Measurements from ENCODE around the gene FAAP20.

Gene FAAP20

DNA sequence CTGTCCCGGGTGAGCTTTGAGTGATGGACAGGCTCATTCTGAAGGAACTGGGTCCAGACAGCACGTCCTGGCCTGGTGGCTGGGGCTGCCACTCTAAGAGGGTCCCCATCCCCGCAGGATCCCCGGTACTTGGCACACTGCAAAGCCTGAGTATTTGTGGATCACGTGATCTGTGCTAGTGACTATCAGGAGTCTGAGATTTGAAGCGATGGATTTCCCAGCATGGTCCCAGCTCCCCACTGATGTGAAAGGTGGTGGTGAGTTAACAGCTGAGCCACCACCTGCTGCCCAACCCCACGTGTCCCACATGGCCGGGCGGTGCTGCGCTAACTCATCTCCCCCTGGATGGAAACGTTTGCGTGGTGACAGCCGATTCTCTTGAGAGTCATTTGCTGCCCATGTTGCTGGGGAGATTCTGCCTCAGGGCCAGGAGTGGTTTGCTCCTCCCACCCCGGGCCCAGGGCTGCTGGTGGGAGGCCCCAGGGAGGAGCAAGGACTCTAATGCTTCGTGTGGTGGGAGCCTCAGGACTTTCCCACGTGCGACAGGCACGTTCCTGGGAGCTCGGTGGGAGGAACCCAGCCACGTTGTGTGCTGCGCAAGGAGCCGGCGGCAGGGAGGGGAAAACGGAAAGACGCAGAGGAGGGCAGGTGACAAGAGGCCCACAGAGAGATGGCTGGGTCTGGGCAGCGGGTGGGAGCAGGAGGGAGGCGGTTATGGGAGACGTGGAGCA lies 15.1 kb downstream of the FAAP20 start:
- TF ChIP-seq, protein P1, sequence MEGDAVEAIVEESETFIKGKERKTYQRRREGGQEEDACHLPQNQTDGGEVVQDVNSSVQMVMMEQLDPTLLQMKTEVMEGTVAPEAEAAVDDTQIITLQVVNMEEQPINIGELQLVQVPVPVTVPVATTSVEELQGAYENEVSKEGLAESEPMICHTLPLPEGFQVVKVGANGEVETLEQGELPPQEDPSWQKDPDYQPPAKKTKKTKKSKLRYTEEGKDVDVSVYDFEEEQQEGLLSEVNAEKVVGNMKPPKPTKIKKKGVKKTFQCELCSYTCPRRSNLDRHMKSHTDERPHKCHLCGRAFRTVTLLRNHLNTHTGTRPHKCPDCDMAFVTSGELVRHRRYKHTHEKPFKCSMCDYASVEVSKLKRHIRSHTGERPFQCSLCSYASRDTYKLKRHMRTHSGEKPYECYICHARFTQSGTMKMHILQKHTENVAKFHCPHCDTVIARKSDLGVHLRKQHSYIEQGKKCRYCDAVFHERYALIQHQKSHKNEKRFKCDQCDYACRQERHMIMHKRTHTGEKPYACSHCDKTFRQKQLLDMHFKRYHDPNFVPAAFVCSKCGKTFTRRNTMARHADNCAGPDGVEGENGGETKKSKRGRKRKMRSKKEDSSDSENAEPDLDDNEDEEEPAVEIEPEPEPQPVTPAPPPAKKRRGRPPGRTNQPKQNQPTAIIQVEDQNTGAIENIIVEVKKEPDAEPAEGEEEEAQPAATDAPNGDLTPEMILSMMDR (conservative IDR thresholded peaks at IDR 0.05; ENCODE audit: low read depth, low read length) = no peak
- no peak overlapping the region for H3K4me3 ChIP-seq (ENCODE audit: low read depth, low read length)
- DNase-seq (ENCODE audit: low read depth) = peak; percentile 14

DNA sequence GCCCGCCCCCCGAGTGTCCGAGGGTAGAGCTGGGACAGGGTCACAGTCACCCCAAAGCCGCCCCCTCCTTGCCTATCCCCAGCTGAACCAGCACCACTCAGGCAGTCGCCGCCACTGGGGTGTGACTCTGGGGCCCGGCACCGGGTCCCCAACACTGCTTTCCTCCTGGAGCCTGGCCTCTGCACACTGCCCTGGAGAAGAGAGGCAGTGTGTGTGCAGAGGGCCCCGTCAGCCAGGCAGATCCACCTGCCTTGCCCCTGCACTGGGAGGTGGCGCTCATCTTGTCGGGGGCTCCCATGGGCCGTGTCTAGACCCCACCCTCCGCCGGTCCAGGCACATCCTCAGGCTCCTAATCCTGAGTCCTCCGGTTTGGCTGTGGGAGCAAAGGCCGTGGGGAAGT lies 15.7 kb downstream of the FAAP20 start:
- no peak overlapping the region for H3K4me3 ChIP-seq (ENCODE audit: low read depth, low read length)
- no peak for DNase-seq (ENCODE audit: low read depth)
- TF ChIP-seq, protein P1 (conservative IDR thresholded peaks at IDR 0.05; ENCODE audit: low read depth, low read length) = no peak

DNA sequence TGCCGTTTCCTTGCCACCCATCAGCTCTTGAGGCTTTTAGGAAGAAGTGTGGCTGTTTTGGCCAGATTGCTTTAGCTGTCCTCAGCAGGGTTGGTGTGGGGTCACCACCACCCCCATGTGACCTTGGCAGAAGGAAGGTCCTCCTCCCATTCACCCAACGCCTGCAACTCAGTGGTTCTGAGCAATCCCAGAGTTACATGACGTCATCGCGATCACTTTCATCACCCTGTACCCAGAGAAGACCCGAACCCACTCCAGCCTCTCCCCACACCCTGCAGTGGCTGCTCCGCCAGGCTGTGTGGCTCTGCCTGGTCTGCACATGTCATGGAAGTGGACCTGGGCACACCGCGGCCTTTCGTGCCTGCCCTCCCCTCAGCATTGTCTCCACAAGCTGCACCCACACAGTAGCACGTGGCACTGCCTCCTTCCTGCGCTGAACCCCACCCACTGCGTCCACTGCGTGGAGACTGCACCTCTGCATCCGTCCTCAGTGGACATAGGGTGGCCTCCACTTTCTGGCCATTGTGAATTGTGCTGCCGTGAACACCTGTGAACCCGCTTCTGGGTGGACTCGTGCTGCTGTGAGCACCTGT lies 16.5 kb downstream of the FAAP20 start:
- H3K4me3 ChIP-seq (ENCODE audit: low read depth, low read length) = no peak overlapping the region
- no peak for DNase-seq (ENCODE audit: low read depth)
- TF ChIP-seq, protein P1 (conservative IDR thresholded peaks at IDR 0.05; ENCODE audit: low read depth, low read length) = no peak

DNA sequence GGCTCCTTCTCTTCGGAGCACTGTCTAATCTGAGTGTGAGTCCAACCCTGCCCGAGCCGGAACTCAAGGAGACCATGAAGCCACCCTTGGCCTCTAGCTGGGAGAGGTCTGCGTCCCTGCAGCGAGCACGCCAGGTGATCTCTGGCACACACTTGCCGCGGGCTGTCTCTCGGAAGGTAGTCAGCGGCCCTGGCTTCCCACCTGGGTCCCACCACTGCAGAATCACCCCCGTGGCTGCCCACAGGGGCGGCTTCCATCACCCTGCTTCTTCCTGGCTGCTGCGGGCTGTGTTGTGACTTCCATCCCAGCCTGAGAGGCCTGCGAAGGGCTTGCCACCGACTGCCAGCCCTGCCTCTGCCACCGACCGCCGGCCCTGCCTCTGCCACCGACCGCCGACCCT lies 17.0 kb downstream of the FAAP20 start:
- no peak for DNase-seq (ENCODE audit: low read depth)
- TF ChIP-seq, protein P1 (conservative IDR thresholded peaks at IDR 0.05; ENCODE audit: low read depth, low read length) = no peak
- no peak overlapping the region for H3K4me3 ChIP-seq (ENCODE audit: low read depth, low read length)

DNA sequence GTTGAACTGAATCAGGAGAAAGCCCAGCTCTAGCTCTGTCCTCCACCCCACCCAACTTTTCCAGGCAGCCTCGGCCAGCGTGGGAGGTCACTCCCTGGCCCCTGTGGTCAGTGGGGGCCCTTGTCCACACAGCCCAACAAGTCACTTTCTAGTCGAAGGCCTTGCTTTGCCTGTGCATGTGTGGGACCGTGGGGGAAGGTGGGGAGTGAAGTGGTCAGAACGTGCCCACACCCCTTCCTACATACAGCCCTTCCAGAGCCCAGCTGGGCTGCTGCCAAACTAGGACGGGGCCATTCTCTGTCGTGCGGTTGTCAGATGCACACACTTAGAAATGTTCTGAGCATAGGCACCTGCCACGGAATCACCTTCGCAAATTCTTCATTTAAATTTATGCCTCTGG lies 18.0 kb downstream of the FAAP20 start:
- no peak for DNase-seq (ENCODE audit: low read depth)
- H3K4me3 ChIP-seq (ENCODE audit: low read depth, low read length) = no peak overlapping the region
- TF ChIP-seq, protein P1 (conservative IDR thresholded peaks at IDR 0.05; ENCODE audit: low read depth, low read length) = no peak

DNA sequence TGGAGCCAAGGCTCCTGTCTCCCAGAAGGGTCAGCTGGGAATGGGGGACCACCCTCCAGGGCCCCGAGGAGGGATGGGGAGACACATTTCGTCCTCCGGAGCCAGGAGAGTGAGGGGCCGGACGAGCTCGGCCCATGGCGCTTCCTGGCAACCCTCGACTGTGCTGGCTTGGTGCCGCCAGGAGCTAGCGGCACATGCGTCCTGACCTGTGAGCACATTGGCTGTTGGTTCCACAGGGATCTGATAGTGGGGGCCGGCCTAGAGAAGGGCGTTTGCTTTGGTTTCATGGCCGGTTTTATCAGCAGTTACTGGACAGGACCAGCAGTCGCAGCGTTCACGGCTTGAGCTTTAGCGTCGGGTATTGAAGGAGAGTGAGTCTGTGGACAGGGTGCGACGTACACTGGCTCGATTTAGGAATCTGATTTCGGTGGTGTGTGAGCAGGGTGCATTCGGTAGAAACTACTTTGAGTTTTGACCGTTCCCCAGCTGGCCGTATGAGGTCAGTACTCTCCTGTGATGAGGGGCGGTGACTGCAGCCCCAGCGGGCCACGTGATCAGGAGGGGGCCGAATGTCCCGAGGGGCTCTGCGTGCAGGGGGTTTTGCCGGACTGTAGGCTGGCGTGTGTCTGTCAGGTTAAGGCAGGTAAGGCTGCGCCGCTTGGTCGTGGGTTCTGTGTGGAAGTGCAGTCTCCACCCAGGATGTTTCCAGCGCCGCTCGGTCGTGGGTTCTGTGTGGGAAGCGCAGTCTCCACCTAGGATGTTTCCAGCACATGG lies 18.7 kb downstream of the FAAP20 start:
- no peak for DNase-seq (ENCODE audit: low read depth)
- TF ChIP-seq, protein P1 (conservative IDR thresholded peaks at IDR 0.05; ENCODE audit: low read depth, low read length) = no peak

More for the DNA sequence above, 18.7 kb downstream of the FAAP20 start:
- no peak overlapping the region for H3K4me3 ChIP-seq (ENCODE audit: low read depth, low read length)
